Activated CD4-positive, alpha-beta T cell treated with anti-CD3 and anti-CD28 coated beads, Interleukin-2, amount 50 U/mL, for 24 hours (primary cell): Measurements from ENCODE around the gene NEDD9.

ENCODE experiments used
- DNase-seq, 2 donors: peaks; one replicate each; pipeline ENCODE4 v3.0.0-alpha.2; 2020; ENCODE audit warnings: low read depth in 1 of 2, low spot score in 1 of 2

NEDD9 gene

GRCh38 chr6:11146117-11146826 lies 86.2 kb downstream of the NEDD9 start:
- no peak for DNase-seq

- peak; percentile 48 to 71 for DNase-seq
Observed at GRCh38 chr6:11144393-11144851, 88.0 kb downstream of the NEDD9 start.

- DNase-seq, result no peak
Observed at GRCh38 chr6:11143394-11144371, 88.8 kb downstream of the NEDD9 start.

- DNase-seq, result no peak
Observed at GRCh38 chr6:11142296-11143027, 90.0 kb downstream of the NEDD9 start.

- no peak for DNase-seq
Observed at GRCh38 chr6:11141295-11141694, 91.2 kb downstream of the NEDD9 start.

- DNase-seq, result no peak
Observed at GRCh38 chr6:11140056-11140455, 92.4 kb downstream of the NEDD9 start.

- DNase-seq, result no peak
Observed at GRCh38 chr6:11139051-11139960, 93.2 kb downstream of the NEDD9 start.

GRCh38 chr6:11136809-11137208 lies 95.7 kb downstream of the NEDD9 start:
- DNase-seq, result no peak
